K562 (cell line): ENCODE data around the gene SDR42E2.

Experiments
- PCBP1 ChIP-seq: fragments of 200-400 bp; formaldehyde crosslinking; IDR thresholded peaks from 2 replicates; pipeline ENCODE4 v1.6.1; 2018; ENCODE audit warnings: mild to moderate bottlenecking, low read depth, low read length; ENCODE audit not compliant: poor library complexity, severe bottlenecking
- RNF2 ChIP-seq: sonication (generic); IDR thresholded peaks from 2 replicates; pipeline ENCODE4 v1.6.1; 2016

- TF ChIP-seq PCBP1 = no peak
- no peak for TF ChIP-seq RNF2
These were observed 14.5 kb upstream of the SDR42E2 start for GRCh38 chr16:22147853-22148252.
